ENCODE results near the gene GABBR1.

- TF ChIP-seq CTCF (IDR thresholded peaks at IDR 0.05) (no peak), POLR2A (IDR thresholded peaks at IDR 0.05) (no peak), POLR2AphosphoS5 (IDR thresholded peaks at IDR 0.05) (no peak)
Observed at GRCh38 chr6:29665942-29666825, 33.2 kb upstream of the GABBR1 start.
